H1 (cell line): ENCODE results near the gene PLEKHH2. TPM values are rescaled to one million over a fixed set of nuclear protein-coding genes. Genes with fewer than 3 reads are reported as not detected.

Experiments
- CTCF ChIA-PET: fragments of 300-600 bp; sonication (Branson Sonifier 250); formaldehyde crosslinking; loops from one replicate; lab custom pipeline; 2021; ENCODE audit not compliant: partially characterized antibody; lab: Charles Lee
- POLR2A ChIA-PET: fragments of 300-600 bp; sonication (Branson Sonifier 250); formaldehyde crosslinking; loops from one replicate; lab custom pipeline; 2021; ENCODE audit warnings: inconsistent platforms; ENCODE audit not compliant: partially characterized antibody; lab: Charles Lee
- DNase-seq, 2 experiments: peaks; one replicate each; pipeline versions ENCODE4 v3.0.0 to v3.0.0-alpha.2; 2010 to 2022; ENCODE audit warnings: low spot score in 2 of 2, low read depth in 1 of 2, mixed read lengths in 1 of 2
- FAIRE-seq: peaks from 2 replicates; lab custom pipeline; 2011; peaks lifted over from hg19 to GRCh38; lab: Jason Lieb, UNC
- H2AFZ ChIP-seq: 2 replicates; pipeline ENCODE4 v1.8.1; 2012; ENCODE audit warnings: low read length, inconsistent platforms
- H2AK5ac ChIP-seq: 2 replicates; pipeline ENCODE4 v1.6.1; 2013; ENCODE audit warnings: low read depth, low read length
- H2BK120ac ChIP-seq: replicated peaks from 2 replicates; pipeline ENCODE3; 2013; ENCODE audit warnings: low read depth, low read length, inconsistent platforms
- H2BK12ac ChIP-seq: 2 replicates; pipeline ENCODE4 v1.6.1; 2013; ENCODE audit warnings: low read depth, low read length
- H2BK15ac ChIP-seq: 2 replicates; pipeline ENCODE4 v1.6.1; 2013; ENCODE audit warnings: low read length
- H2BK20ac ChIP-seq: 2 replicates; pipeline ENCODE4 v1.6.1; 2013; ENCODE audit warnings: low read length
- H2BK5ac ChIP-seq: 2 replicates; pipeline ENCODE4 v1.6.1; 2013; ENCODE audit warnings: low read depth, low read length
- H3K14ac ChIP-seq: 2 replicates; pipeline ENCODE4 v1.6.1; 2013; ENCODE audit warnings: inconsistent platforms; ENCODE audit not compliant: insufficient read length
- H3K18ac ChIP-seq: 2 replicates; pipeline ENCODE4 v1.6.1; 2013; ENCODE audit warnings: low read length; ENCODE audit errors: extremely low read depth
- H3K23ac ChIP-seq: 2 replicates; pipeline ENCODE4 v1.6.1; 2013; ENCODE audit warnings: inconsistent platforms; ENCODE audit not compliant: insufficient read length
- H3K23me2 ChIP-seq: 2 replicates; pipeline ENCODE4 v1.6.1; 2013; ENCODE audit warnings: low read depth, low read length
- H3K27ac ChIP-seq: 2 replicates; pipeline ENCODE4 v1.6.1; 2011; ENCODE audit warnings: low read depth, low read length, inconsistent platforms
- H3K27me3 ChIP-seq, 4 experiments: replicated peaks in 1 of 4; 1 replicate in 1 of 4; 2 replicates in 3 of 4; pipeline versions ENCODE4 v1.6.1 to v1.8.1; 2011 to 2013; ENCODE audit warnings: low read length in 3 of 4, mild to moderate bottlenecking in 3 of 4, inconsistent platforms in 2 of 4, mixed read lengths in 2 of 4, moderate library complexity in 1 of 4; ENCODE audit not compliant: control insufficient read depth in 3 of 4, insufficient read depth in 3 of 4; ENCODE audit errors: extremely low read depth in 1 of 4
- H3K36me3 ChIP-seq, 4 experiments: 2 replicates each; pipeline versions ENCODE4 v1.6.1 to v1.8.1; 2011 to 2013; ENCODE audit warnings: mild to moderate bottlenecking in 4 of 4, low read length in 3 of 4, moderate library complexity in 2 of 4, control low read depth in 1 of 4, inconsistent platforms in 1 of 4; ENCODE audit not compliant: insufficient read depth in 4 of 4, control insufficient read depth in 2 of 4
- H3K4ac ChIP-seq: replicated peaks from 2 replicates; pipeline ENCODE3; 2013; ENCODE audit warnings: low read length, low read depth, mixed read lengths, inconsistent platforms; ENCODE audit not compliant: insufficient read length
- H3K4me1 ChIP-seq, 4 experiments: replicated peaks in 1 of 4; 1 replicate in 1 of 4; 2 replicates in 3 of 4; pipeline versions ENCODE4 v1.6.1 to v1.8.1; 2011 to 2013; ENCODE audit warnings: low read length in 3 of 4, inconsistent platforms in 2 of 4, mixed read lengths in 1 of 4; ENCODE audit not compliant: insufficient read depth in 4 of 4, control insufficient read depth in 3 of 4
- H3K4me2 ChIP-seq, 2 experiments: 2 replicates each; pipeline versions ENCODE4 v1.6.1 to v1.8.1; 2011 to 2013; ENCODE audit warnings: low read depth in 2 of 2, low read length in 2 of 2, control low read depth in 1 of 2, inconsistent platforms in 1 of 2, mild to moderate bottlenecking in 1 of 2; ENCODE audit not compliant: insufficient read depth in 1 of 2
- H3K4me3 ChIP-seq, 4 experiments: fragments of 200-600, 300-600 bp in 1 of 4; sonication (generic), shearing (Covaris generic), sonication (Bioruptor Twin) in 1 of 4; 2 replicates each; pipeline versions ENCODE4 v1.5.1 to v1.8.1; 2011 to 2016; ENCODE audit warnings: low read length in 4 of 4, low read depth in 3 of 4, control low read depth in 2 of 4, inconsistent platforms in 2 of 4, mild to moderate bottlenecking in 2 of 4, mixed read lengths in 1 of 4, moderate library complexity in 1 of 4; ENCODE audit not compliant: insufficient read depth in 2 of 4; ENCODE audit errors: extremely low read depth in 1 of 4
- H3K56ac ChIP-seq: replicated peaks from 2 replicates; pipeline ENCODE3; 2013; ENCODE audit warnings: low read depth, mild to moderate bottlenecking, mixed read lengths, low read length, inconsistent platforms; ENCODE audit not compliant: insufficient read length
- H3K79me1 ChIP-seq: 2 replicates; pipeline ENCODE4 v1.6.1; 2013; ENCODE audit warnings: low read depth, low read length, control low read depth
- H3K79me2 ChIP-seq, 2 experiments: 2 replicates each; pipeline versions ENCODE4 v1.6.1 to v1.8.1; 2012 to 2013; ENCODE audit warnings: low read length in 2 of 2, mild to moderate bottlenecking in 2 of 2, inconsistent platforms in 1 of 2; ENCODE audit not compliant: insufficient read depth in 2 of 2, control insufficient read depth in 1 of 2
- H3K9ac ChIP-seq, 4 experiments: replicated peaks in 1 of 4; 1 replicate in 1 of 4; 2 replicates in 3 of 4; pipeline versions ENCODE4 v1.6.1 to v1.8.1; 2011 to 2013; ENCODE audit warnings: low read depth in 3 of 4, low read length in 3 of 4, control low read depth in 2 of 4, mild to moderate bottlenecking in 2 of 4, moderate library complexity in 2 of 4, inconsistent platforms in 1 of 4; ENCODE audit errors: extremely low read depth in 1 of 4
- H3K9me3 ChIP-seq, 2 experiments: 2 replicates each; pipeline versions ENCODE4 v1.6.1 to v1.8.1; 2012 to 2013; ENCODE audit warnings: mild to moderate bottlenecking in 2 of 2, moderate library complexity in 2 of 2, control low read depth in 1 of 2, inconsistent platforms in 1 of 2, low read depth in 1 of 2, low read length in 1 of 2, mixed read lengths in 1 of 2; ENCODE audit not compliant: insufficient read depth in 2 of 2
- H4K20me1 ChIP-seq, 2 experiments: replicated peaks in 1 of 2; 2 replicates each; pipeline versions ENCODE3 to v1.8.1; 2011 to 2013; ENCODE audit warnings: inconsistent platforms in 2 of 2, low read length in 2 of 2, mild to moderate bottlenecking in 1 of 2; ENCODE audit not compliant: insufficient read depth in 2 of 2, control insufficient read depth in 1 of 2
- H4K5ac ChIP-seq: 2 replicates; pipeline ENCODE4 v1.6.1; 2013; ENCODE audit warnings: low read length, low read depth, mixed read lengths, inconsistent platforms; ENCODE audit not compliant: insufficient read length
- H4K8ac ChIP-seq: 2 replicates; pipeline ENCODE4 v1.8.0; 2013; ENCODE audit warnings: mild to moderate bottlenecking, moderate library complexity, low read length, inconsistent platforms; ENCODE audit not compliant: insufficient read depth; ENCODE audit errors: extremely low read depth
- H4K91ac ChIP-seq: replicated peaks from 2 replicates; pipeline ENCODE3; 2013; ENCODE audit warnings: low read length, mixed read lengths, inconsistent platforms; ENCODE audit not compliant: insufficient read length
- CEBPB ChIP-seq: IDR thresholded peaks from 2 replicates; pipeline ENCODE4 v1.6.1; 2012; ENCODE audit warnings: low read depth, low read length
- CHD2 ChIP-seq: IDR thresholded peaks from 2 replicates; pipeline ENCODE4 v1.6.1; 2012; ENCODE audit warnings: low read length, improper control_type of control experiment
- EZH2 ChIP-seq: fragments of 200-600 bp; sonication (generic); IDR thresholded peaks from 2 replicates; pipeline ENCODE4 v1.7.1; 2012; ENCODE audit warnings: low read depth, mild to moderate bottlenecking, moderate library complexity, low read length, inconsistent platforms; ENCODE audit not compliant: severe bottlenecking
- HDAC6 ChIP-seq: IDR thresholded peaks from one replicate; pipeline ENCODE4 v1.7.1; 2012; ENCODE audit warnings: low read depth, mild to moderate bottlenecking, inconsistent platforms, low read length, moderate library complexity
- SP2 ChIP-seq: IDR thresholded peaks from 2 replicates; pipeline ENCODE4 v1.6.1; 2012; ENCODE audit warnings: mild to moderate bottlenecking, low read length, inconsistent platforms
- YY1 ChIP-seq: IDR thresholded peaks from 2 replicates; pipeline ENCODE4 v1.6.1; 2011; ENCODE audit warnings: low read depth, mild to moderate bottlenecking, low read length
- WGBS, 2 experiments: shearing (Covaris generic) in 1 of 2; methylation state at CpG; one replicate each; pipeline versions ENCODE4 v1.1.6 to v1.1.7; 2013 to 2015; ENCODE audit warnings: low lambda C conversion rate in 2 of 2, mixed read lengths in 2 of 2, inconsistent platforms in 1 of 2, low coverage in 1 of 2, missing lambda C conversion rate in 1 of 2; ENCODE audit not compliant: insufficient replicate concordance in 2 of 2, insufficient coverage in 1 of 2, insufficient read length in 1 of 2; ENCODE audit errors: extremely low coverage in 1 of 2, missing lambda C conversion rate in 1 of 2; 5-methylcytosine and 5-hydroxymethylcytosine counted together
- polyA plus RNA-seq, 7 experiments: library from polyadenylated mRNA; depleted of rRNA in 3 of 7; stranded (reverse) in 5 of 7; unstranded in 2 of 7; fragments of >200 nt in 5 of 7; fragments of 200-250 nt in 2 of 7; gene quantifications; 1 replicate in 5 of 7; 2 replicates in 1 of 7; 4 replicates in 1 of 7; pipeline versions ENCODE4 v1.2.1 to v1.2.3, GENCODE V29; 2011 to 2013; ENCODE audit warnings: missing spikeins in 2 of 7, mixed read lengths in 2 of 7
- total RNA-seq: library from RNA; stranded (reverse); fragmentation: NEBNext Ultra II Directional; extraction: Animal tissue kit (Norgen Biotek cat#: 25700); gene quantifications from 2 replicates; pipeline ENCODE4 v1.2.1, GENCODE V29; 2021

Gene PLEKHH2
- total and polyA plus RNA-seq, 2 of the 8 experiments (the other 6 are each of a cell fraction or from before 2014, with no cell fraction given) = 2.2 to 5.0 TPM

GRCh38 chr2:43806719-43807031 lies 169.6 kb downstream of the PLEKHH2 start:
- Histone ChIP-seq H2BK120ac (no peak overlapping the region), H2BK12ac (no peak overlapping the region), H2AFZ (no peak overlapping the region), H3K9me3 (no peaks in the 10 kb centered on the region), H3K27ac (no peak overlapping the region), H3K36me3 (no peaks in the 10 kb centered on the region), H3K9ac (no peak overlapping the region), H2BK15ac (no peak overlapping the region), H2BK20ac (no peak overlapping the region), H3K79me1 (no peaks in the 10 kb centered on the region), H3K56ac (no peak overlapping the region), H4K20me1 (no peaks in the 10 kb centered on the region), H3K14ac (no peak overlapping the region), H2AK5ac (no peak overlapping the region)
- FAIRE-seq (no peak), DNase-seq (no peak)
- 87% methylated on average over 2 of the region's 2 CpGs; no CpG with 5 or more reads in 1 of the 2 experiments for WGBS, 2 experiments
- TF ChIP-seq CEBPB (no peak), CHD2 (no peak), EZH2 (no peak), HDAC6 (no peak), YY1 (no peak), SP2 (no peak)
- TF ChIP-seq, all 59 proteins: peak for 0
- H3K4me3 ChIP-seq = no peak overlapping the region
- no peak overlapping the region for H2BK5ac ChIP-seq
- no peak overlapping the region for H3K4ac ChIP-seq
- H3K18ac ChIP-seq = no peak overlapping the region
- no peaks in the 10 kb centered on the region for H3K27me3 ChIP-seq
- H3K4me1 ChIP-seq = no peaks in the 10 kb centered on the region
- no peak overlapping the region for H3K4me2 ChIP-seq
- ChIA-PET POLR2A (no interaction called here), CTCF (interaction anchor here (0.7 to 1.4 kb wide), 2 partner anchors 19 to 202 kb away, joined by 3 to 6 read pairs; no protein-coding TSS in a partner anchor)
- H3K79me2 ChIP-seq = no peaks in the 10 kb centered on the region
- no peak overlapping the region for H3K23ac ChIP-seq
- no peak overlapping the region for H4K5ac ChIP-seq
- H4K91ac ChIP-seq = no peak overlapping the region
- no peak overlapping the region for H4K8ac ChIP-seq
- no peaks in the 10 kb centered on the region for H3K23me2 ChIP-seq
